Kidney glomerular epithelial cell (primary cell): ENCODE measurements around the gene ADORA1.
A peak's percentile ranks its signal among the peaks of the same experiment; 100 is the strongest.

Experiments
- DNase-seq: peaks from one replicate; lab custom pipeline; 2025; lab: John Stamatoyannopoulos, UW

The ADORA1 gene

GRCh38 chr1:203186446-203187303 lies 59.1 kb downstream of the ADORA1 start, which contains the start of gene CHI3L1:
CHI3L1 (minus strand) TSS chr1:203186704; CDS start chr1:203186623, 81 bp downstream.
- peak; percentile 32 for DNase-seq

GRCh38 chr1:203187304-203187685 lies 59.8 kb downstream of the ADORA1 start:
- DNase-seq, result no peak

DNA sequence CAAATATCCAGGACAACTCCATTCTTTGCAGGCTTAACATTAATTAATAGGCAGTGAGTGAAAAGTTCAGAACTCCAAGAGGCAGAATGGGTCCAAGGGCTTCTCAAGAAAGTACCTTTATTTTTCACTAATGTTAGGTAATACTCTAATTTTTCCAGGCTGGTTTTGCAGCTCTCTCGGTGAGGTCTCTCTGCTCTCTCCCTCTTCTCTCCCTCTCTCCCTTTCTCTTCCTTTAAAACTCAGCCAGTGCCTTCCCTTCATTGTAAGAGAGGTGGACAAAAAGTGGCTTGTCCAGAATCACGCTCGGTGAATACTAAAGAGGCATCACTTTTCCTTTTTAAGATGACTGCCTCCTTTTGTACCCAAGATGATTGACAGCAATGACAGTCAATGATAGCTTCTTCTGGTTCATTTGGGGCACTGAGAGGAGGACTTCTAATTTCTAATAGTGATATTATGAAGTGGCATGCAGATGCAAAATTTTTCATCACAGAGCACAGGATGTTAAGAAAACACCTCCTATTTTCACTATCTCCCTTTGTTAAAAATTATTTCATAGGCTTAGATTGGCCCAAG lies 60.3 kb downstream of the ADORA1 start:
- no peak for DNase-seq

DNA sequence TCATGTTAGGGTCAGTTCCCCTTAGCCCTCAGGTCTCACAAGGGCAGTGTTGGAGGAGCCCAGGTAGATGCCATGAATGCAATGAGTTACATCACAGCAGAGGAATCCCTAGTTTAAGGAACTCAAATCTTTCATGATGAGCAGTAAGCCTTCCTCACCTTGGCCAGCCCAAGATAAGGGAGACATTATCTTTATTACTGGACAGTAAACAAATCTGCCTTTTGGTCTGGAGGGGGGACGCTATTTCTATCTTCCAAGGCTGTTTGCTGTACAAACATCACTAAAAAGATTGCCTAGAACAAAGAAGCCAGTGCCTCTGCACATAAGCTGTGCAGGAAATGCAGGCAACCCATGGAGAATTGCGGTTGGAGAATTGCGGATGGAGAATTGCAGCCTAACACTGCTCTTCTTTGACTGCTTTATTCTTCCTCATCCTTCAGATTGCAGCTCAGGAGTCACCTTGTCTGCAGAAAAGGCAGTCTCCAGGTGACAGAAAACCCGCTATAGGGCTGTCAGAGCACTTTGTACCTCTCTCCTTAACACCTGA lies 61.2 kb downstream of the ADORA1 start:
- no peak for DNase-seq

GRCh38 chr1:203189951-203190352 lies 62.4 kb downstream of the ADORA1 start:
- DNase-seq, result no peak

GRCh38 chr1:203190949-203191348 lies 63.4 kb downstream of the ADORA1 start:
- DNase-seq, result no peak

DNA sequence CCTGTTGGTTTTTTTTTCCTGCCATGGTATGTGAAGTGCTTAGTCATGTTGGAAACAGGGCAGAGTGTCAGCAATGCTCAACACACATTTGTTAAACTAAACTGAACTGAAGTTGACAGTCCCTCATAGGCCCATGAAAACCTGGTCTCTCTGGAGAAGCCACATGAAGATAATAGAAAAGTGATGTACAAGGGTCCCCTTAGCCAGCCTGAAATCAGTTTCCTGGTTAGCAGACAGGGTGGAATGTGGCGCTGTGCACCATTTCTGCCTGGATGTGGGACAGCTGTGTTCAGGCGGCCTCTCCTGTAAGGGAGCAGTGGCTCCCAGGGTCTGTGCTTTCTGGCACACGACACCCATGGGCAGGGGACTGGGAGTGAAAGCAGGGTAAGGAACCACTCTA lies 68.8 kb downstream of the ADORA1 start:
- no peak for DNase-seq

GRCh38 chr1:203197625-203198024 lies 70.1 kb downstream of the ADORA1 start:
- DNase-seq, result peak; percentile 80

DNA sequence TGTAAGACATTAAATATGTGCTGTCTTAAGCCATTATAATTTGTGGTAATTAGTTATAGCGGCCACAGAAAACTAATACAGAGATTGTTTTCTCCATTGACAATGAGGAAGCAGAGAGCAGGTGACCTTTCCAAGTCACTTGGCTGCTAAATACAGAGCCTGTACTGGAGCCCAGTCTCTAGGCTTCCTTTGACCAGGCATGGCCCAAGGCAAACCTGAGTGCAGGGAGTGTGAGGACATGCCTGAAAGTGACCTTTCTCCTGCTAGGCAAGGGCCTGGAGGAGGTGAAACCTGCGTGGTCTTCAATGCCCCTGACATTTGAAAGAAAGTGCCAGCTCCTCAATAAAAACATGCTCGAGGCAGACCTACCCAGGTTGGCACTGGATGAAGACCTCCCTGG lies 71.5 kb downstream of the ADORA1 start:
- no peak for DNase-seq

DNA sequence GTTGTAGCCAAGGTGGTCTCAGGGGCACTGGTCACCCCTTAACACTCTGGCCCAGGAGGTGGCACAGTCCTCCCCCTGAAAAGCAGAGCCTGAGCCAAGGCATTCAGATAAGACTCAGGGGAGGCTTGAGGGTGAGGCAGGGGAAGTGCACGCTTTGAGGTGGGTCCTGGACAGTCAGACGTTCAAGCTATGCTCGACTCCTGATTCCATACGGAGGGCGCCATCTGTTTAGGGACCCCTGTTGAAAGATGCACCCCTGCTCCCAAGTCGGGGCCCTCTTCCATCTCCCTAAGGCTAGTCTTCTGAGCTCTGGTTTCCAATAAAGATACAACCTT lies 71.9 kb downstream of the ADORA1 start:
- no peak for DNase-seq

- DNase-seq, result no peak
Observed at GRCh38 chr1:203199816-203200571, 72.5 kb downstream of the ADORA1 start.

DNA sequence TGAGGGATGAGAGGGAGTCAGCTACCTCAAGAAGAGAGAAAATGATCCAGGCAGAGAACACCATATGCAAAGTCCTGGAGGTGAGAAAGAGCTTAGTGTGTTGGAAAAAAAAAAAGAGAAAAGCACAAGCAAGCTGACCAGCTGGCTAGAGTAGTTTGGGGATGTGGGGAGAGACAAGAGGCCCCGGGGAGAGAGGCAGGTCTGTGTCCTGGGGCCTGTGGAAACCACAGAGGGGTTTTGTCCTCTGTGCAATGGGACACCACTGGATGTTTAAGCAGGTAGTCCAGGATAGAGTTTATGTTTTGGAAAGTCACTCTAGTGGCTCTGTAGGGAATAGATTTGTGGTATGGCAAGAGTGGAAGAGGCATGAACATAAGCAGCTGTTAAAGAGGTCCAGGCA lies 73.4 kb downstream of the ADORA1 start:
- DNase-seq, result no peak

DNA sequence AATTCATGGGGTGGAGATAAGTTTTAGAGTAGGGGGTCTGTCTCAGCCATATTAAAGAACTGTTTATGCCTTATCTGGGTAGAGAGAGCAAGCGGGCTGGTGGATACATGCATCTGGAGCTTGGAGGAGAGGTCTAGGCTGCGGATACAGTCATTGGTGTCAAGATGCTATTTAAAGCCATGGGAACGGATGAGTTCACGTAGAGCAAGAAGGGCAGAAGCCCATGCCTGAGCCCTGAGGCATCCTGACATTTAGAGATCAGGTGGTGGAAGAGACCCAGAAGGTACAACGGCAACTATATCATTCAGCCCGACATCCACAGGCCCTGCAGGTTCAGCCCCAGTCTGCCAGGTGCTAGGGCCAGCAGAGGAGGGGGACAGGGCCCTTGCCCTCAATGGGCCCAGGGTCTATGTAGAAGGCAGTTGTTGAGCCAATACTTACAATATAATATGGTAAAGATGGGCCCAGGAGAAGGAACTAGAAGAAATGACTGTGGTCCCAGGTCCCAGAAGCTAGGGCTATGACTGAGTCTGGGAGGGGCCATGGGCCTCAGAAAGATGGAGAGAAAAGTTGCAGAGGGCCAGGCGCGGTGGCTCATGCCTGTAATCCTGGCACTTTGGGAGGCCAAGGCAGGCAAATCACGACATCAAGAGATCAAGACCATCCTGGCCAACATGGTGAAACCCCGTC lies 74.1 kb downstream of the ADORA1 start:
- no peak for DNase-seq

DNA sequence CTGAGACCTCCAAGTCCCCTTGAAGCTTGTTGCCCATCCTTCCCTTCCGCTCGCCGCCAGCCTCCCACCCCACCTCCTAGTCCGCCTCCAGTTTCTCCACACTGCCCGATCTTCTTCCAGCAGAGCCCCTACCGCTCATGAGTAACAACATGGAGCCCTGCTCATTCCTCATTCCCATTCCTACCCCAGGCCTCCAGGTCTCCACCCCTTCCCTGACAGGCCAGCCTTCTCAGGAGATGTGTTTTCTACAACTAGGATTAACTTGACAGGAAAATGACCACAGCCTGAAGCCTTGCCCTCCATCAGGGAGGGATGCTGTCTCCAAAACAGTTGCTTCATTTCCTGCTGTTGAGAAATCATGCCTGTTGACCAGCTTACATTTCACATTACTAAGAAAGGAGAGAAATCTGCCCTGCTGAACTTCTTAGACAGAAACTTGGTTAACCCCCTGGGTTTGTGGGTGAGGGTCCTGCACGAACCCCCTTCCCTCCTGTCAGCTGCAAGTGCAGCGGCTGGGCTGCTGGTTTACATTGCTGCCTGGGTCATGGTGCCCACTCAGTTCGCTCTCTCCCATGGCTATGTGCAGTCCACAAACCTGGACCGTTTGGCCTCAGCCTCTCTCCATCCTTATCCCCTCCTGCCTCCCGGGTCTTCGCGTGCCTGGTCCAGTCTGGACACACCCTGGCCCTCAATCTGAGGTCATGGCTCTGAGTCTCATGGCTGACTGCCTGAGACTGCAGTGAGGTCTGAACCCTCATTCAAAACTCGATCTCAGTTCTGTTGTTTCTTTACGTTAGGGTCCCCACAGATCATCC lies 75.1 kb downstream of the ADORA1 start:
- no peak for DNase-seq

DNA sequence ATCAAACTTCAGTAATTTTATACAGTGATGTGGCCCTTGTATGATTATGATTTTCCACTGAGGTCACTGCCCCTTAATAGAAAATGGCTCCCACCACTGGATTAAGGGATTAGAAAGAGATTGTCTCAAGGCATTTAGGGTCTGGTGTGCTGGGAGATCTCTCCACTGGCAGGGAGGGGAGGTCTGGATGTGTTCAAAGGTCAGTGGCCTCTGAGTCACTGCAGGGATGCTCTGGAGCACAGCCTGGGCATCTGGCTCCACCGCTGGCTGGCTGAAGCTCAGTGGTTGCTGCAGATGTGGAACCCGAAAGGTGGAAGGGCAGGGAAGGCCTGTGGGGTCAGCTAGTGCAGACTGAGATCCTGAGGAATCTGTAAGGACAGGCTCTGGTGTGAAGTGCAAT lies 77.2 kb downstream of the ADORA1 start:
- no peak for DNase-seq

DNA sequence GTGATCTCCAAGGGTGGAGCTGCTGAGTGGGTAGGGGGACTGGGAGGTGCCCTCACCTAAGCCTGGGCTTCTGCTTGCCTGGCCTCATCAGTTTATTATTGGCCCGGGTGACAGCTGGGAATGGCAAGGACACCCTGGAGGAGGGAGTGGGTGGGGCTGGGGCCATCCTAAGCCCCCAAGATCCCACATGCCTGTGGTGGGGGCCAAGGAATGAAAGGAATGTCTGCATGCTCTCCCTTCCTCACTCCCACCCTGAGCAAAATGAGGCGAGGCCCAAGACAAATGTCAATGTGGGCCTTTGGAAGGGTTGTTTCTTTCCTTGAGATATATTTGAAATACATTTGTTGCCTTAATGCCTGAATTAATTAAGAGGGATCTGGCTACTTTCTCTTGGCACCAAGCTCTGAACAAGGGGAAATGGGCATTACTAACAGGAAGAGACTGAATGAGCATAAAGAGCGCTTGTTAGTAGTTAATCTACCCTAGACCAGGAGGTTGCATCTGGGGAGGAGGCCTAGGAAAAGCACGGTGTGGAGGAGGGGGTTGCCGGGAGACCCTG lies 78.7 kb downstream of the ADORA1 start:
- no peak for DNase-seq

DNA sequence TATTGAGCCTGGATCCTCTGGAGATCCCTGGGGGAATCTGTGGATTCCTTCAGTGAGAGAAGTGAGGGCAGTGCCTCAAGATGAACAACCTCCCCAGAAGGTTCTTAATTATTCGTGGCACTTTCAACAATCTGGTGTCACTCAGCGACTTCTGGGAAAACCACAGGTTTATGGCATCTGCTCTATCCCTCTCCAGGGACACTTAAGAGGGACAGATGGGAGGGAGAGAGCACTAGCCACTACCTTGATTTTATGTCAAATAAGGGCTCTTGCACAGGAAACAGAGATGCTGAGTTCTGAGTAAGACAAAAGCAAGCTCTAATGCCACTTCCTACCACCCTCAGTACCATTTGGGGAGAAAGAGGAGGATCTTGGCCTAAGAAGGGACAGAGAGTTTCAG lies 80.2 kb downstream of the ADORA1 start:
- no peak for DNase-seq

DNA sequence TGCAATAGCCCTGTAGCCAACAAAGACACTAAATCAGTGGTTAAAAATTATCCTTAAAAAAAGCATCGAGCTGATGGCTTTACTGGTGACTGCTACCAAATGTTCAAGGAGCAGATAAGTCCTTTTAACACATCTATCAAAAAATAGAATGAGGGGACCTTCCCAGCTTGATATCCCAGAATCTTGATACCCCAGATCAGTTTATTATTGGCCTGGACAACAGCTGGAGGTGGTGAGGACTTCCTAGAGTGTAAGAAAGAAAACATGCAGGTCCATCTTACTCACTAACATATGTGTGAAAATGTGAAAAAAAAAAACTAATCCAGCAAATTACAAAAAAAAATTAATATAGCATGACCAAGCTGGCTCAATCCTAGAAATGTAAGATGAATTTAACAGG lies 80.7 kb downstream of the ADORA1 start:
- DNase-seq, result no peak

DNA sequence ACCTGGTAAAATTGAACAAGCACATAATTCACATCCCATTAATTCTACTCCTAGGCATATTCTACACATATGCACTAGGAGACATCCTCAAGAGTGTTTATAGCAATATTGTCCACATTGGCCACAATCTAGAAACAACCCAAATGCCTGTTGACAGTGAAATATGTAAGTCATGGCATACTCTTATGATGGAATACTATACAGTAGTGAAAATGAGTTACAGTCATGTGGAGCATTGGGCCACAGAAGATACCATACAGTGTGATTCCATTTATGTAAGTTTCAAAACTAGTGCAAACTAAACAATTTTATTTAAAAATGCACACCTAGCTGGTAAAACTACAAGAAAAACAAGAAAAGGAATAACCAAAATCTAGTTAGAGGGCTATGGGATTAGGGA lies 82.8 kb downstream of the ADORA1 start:
- DNase-seq, result no peak

DNA sequence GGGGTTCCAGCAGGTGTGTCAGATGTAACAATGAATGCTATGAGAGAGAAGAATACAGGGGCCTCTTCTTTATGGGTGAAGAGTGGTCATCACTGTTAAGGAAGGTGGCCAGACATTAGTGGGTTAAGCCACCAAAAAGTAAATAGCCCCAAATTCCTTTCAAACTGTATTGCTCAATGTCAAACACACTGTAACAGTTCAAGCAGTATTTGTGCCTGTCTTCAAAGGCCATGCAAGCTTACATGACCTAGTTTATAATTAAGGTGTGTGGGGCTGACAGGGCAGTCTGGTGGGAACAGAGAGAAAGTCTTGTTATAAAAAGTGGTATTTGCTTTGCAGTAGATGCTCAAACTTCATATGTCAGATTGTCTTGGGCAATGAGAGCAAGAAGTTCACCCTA lies 83.5 kb downstream of the ADORA1 start:
- no peak for DNase-seq

DNA sequence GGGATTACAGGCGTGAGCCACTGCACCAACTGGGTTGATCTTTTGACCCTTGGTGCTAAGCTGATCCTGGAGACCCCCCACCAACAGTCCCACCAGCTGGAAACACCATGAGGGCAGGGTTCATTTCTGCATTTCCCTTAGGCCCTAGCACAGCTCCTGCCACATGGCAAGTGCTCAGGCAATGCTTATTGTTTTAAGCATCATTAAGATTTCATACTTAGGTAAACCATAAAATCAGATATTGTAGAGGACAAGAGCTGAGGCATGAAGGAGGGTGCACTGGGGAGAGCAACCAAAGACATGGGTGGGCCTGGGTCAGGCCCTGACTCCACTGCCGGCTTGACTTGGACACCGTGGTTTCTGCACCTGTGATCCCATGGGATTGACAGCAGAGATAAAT lies 84.3 kb downstream of the ADORA1 start:
- DNase-seq, result no peak
